Kidney capillary endothelial cell (primary cell): ENCODE measurements around the gene FAM90A26.
"Not testable (repeated sequence)": the region's sequence is repeated elsewhere in the genome, so short reads cannot be mapped to it uniquely, and the experiment has no call there.

Source experiments
- DNase-seq: peaks from one replicate; pipeline ENCODE4 v3.0.0-alpha.2; 2018; ENCODE audit warnings: low spot score

Gene FAM90A26

GRCh38 chr4:9158392-9158791 lies 11.8 kb upstream of the FAM90A26 start:
- not testable (repeated sequence) for DNase-seq

DNA sequence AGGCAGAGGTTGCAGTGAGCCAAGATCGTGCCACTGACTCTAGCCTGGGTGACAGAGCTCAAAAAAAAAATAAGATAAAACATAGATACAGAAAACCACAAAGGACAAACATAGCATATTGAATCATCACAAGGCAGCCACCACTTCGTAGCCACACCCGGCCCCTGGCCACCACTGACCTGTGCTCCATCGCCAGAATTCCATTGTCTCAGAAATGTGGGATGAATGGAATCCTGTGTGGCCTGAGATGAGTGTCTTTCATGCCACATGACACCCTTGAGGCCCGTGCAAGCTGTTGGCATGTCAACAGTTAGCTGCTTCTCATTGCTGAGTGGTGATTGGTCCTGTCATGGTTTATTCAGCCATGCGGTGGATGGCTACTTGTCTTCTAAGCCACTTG lies 10.2 kb upstream of the FAM90A26 start:
- DNase-seq, result not testable (repeated sequence)

DNA sequence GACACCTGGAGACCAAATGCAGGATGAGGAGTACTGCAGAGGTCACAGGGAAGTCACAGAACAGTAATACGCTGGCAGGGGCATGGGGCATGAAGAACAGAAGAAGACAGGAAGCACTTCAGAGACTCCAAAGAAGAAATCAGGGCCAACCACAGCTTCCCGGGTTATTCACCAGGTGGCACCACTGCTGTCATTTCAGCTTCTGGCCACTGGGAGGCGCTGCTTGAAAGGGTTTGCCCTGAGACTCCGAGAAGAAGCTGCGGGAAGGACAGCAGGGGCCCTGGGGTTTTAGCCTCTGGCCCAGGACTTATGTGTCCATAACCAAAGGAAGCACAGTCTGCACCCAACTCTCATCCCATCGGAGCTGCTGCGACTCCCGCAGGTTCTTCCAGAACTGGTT lies 4.2 kb upstream of the FAM90A26 start:
- not testable (repeated sequence) for DNase-seq

DNA sequence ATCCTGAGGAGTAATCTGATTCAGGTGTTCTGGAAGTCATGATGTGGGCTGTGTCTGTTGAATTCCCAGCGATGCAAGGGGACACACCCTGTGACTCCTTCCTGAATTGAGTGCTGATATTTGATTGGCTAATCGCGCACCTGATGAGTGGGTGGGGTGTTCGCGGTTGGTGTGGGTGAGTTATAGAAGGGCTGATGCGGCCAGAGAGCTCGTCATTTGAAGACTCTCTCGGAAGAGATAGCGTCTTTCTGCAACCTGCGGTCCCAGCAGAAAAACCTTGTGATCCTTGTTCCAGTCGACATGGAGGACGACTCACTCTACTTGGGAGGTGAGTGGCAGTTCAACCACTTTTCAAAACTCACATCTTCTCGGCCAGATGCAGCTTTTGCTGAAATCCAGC lies 40.1 kb downstream of the FAM90A26 start, which contains the start of gene USP17L10:
Gene USP17L10, plus strand, starts transcription at position 301 of the 400 bp plus-strand sequence. Its CDS starts 0 bp downstream, at position 301.
- not testable (repeated sequence) for DNase-seq

GRCh38 chr4:9214701-9215100 lies 44.5 kb downstream of the FAM90A26 start:
- not testable (repeated sequence) for DNase-seq

DNA sequence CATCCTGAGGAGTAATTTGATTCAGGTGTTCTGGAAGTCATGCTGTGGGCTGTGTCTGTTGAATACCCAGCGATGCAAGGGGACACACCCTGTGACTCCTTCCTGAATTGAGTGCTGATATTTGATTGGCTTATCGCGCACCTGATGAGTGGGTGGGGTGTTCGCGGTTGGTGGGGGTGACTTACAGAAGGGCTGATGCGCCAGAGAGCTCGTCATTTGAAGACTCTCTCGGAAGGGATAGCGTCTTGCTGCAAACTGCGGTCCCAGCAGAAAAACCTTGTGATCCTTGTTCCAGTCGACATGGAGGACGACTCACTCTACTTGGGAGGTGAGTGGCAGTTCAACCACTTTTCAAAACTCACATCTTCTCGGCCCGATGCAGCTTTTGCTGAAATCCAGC lies 44.9 kb downstream of the FAM90A26 start, which contains the start of gene USP17L11:
Gene USP17L11, plus strand, starts transcription at position 301 of the 400 bp plus-strand sequence. Its CDS starts 0 bp downstream, at position 301.
- not testable (repeated sequence) for DNase-seq

GRCh38 chr4:9219852-9220251 lies 49.6 kb downstream of the FAM90A26 start, which contains the start of gene USP17L12:
Gene USP17L12 (plus strand): TSS chr4:9220152. CDS start chr4:9220152, 0 bp downstream.
- DNase-seq, result not testable (repeated sequence)

DNA sequence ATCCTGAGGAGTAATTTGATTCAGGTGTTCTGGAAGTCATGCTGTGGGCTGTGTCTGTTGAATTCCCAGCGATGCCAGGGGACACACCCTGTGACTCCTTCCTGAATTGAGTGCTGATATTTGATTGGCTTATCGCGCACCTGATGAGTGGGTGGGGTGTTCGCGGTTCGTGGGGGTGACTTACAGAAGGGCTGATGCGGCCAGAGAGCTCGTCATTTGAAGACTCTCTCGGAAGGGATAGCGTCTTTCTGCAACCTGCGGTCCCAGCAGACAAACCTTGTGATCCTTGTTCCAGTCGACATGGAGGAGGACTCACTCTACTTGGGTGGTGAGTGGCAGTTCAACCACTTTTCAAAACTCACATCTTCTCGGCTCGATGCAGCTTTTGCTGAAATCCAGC lies 54.4 kb downstream of the FAM90A26 start, which contains the start of gene USP17L13:
Gene USP17L13, plus strand, starts transcription at position 301 of the 400 bp plus-strand sequence. Its CDS starts 0 bp downstream, at position 301.
- DNase-seq, result not testable (repeated sequence)
